Hepatocyte (in vitro differentiated cells): ENCODE data around the gene ARID2.

ENCODE experiments used
- CTCF ChIP-seq: fragments of 200-600 bp; sonication (generic); IDR thresholded peaks from 2 replicates; pipeline ENCODE4 v1.5.1; 2016; ENCODE audit warnings: antibody characterized with exemption, mild to moderate bottlenecking; ENCODE audit not compliant: poor library complexity
- EZH2phosphoT487 ChIP-seq: fragments of 200-600 bp; sonication (generic); IDR thresholded peaks from one replicate; pipeline ENCODE4 v1.6.1; 2018; ENCODE audit warnings: antibody characterized with exemption, mild to moderate bottlenecking, low read depth, moderate library complexity; ENCODE audit not compliant: unreplicated experiment, severe bottlenecking

- TF ChIP-seq CTCF (no peak), EZH2phosphoT487 (no peak)
These were observed 50.4 kb downstream of the ARID2 start for GRCh38 chr12:45779936-45780335.
